WTC11 (cell line): ENCODE results near the gene WWC1.

Source experiments
- IRF2 ChIP-seq: sonication (generic); formaldehyde crosslinking; IDR thresholded peaks from 2 replicates; pipeline ENCODE4 v1.8.0; 2022; ENCODE audit warnings: low read depth, missing genetic modification reagents, borderline replicate concordance
- ZNF121 ChIP-seq: sonication (generic); formaldehyde crosslinking; IDR thresholded peaks from 2 replicates; pipeline ENCODE4 v1.8.0; 2023; ENCODE audit warnings: missing genetic modification reagents

GRCh38 chr5:168298949-168299348 lies 7.5 kb downstream of the WWC1 start:
- TF ChIP-seq IRF2 (CRISPR knock-in tag) (no peak), ZNF121 (CRISPR knock-in tag) (no peak)
